GM20431 (cell line): ENCODE measurements around the gene ABHD16A.
"Not testable (repeated sequence)": the region's sequence is repeated elsewhere in the genome, so short reads cannot be mapped to it uniquely, and the experiment has no call there.

Source experiments
- in situ Hi-C: fragments of 300-500 bp; cut with MseI, MboI; formaldehyde crosslinking; loops from one replicate; pipeline ENCODE4 v1.15.0; 2020; ENCODE audit warnings: low sequenced_read_pairs; ENCODE audit not compliant: unreplicated experiment

Gene ABHD16A

GRCh38 chr6:31717499-31718222, 14.5 kb upstream of the ABHD16A start:
- in situ Hi-C loops = no loop called here

DNA sequence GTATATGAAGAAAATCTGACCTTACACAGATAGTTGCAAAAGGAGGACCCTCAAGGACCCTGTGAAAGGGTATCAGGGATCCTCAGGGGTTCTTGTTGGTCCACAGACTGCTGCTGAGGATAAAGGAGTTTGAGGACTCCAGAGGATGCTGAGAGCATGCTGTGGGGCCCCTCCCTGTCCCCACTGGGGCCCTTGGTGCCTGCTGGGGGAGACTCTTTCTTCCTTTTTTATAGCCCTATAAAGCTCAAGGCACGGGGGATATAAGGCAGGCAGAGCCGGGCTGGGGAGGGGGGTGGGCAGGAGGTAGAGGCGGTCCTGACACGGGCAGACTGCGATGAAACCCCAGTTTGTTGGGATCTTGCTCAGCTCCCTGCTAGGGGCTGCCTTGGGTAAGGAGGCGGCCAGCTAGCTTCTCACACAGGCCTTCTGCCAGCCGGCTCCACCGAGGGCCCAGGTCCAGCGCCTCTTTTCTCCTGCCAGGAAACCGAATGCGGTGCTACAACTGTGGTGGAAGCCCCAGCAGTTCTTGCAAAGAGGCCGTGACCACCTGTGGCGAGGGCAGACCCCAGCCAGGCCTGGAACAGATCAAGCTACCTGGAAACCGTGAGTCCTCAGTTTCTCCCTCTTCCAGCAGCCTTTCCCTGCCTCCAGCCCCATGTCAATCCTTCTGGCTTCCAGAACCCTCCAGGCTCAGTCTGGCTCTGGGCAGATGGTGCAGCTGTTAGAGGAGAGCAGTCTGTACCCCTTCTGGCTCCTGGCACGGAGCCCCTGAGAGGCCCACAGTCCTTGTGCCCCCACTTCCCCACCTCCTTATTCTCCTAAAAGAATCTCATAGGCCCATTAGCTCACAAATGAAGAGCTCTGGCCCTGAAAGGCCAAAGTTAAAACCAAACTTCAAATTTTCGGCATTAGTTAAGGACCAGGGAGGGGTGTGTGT, 12.2 kb upstream of the ABHD16A start, which contains the start of gene LY6G6D:
TSS of gene LY6G6D (plus strand) at position 327 of the 937 bp plus-strand sequence. CDS start at position 335, 8 bp downstream.
- in situ Hi-C loops = no loop called here

GRCh38 chr6:31713991-31714684, 11.0 kb upstream of the ABHD16A start:
- in situ Hi-C loops = no loop called here

GRCh38 chr6:31713465-31713864, 10.3 kb upstream of the ABHD16A start:
- in situ Hi-C loops = no loop called here

GRCh38 chr6:31712296-31712695, 9.2 kb upstream of the ABHD16A start:
- in situ Hi-C loops = no loop called here

DNA sequence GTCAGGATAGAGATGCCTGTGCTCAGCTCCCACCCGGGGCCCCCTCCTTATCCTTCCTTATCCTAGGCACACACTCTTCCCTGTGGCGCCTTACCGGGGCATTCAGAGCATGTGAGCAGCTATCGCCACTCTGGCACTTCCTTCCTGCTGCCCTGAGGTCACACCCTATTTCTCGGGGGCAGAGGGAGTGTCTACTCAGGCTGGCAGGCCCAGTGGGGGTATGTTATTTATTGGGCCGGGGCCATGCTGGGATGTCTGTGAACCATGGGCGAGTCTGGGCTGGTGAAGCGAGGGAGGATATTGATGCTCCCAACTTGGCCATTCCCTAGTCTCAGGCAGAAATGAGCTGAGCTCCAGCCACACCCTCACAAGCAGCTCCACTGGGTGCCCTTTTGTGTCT, 8.1 kb upstream of the ABHD16A start:
- in situ Hi-C loops = no loop called here

GRCh38 chr6:31710523-31711219, 7.5 kb upstream of the ABHD16A start:
- in situ Hi-C loops = no loop called here

- in situ Hi-C loops = not testable (repeated sequence)
These were observed 6.0 kb upstream of the ABHD16A start for GRCh38 chr6:31709157-31709556.

DNA sequence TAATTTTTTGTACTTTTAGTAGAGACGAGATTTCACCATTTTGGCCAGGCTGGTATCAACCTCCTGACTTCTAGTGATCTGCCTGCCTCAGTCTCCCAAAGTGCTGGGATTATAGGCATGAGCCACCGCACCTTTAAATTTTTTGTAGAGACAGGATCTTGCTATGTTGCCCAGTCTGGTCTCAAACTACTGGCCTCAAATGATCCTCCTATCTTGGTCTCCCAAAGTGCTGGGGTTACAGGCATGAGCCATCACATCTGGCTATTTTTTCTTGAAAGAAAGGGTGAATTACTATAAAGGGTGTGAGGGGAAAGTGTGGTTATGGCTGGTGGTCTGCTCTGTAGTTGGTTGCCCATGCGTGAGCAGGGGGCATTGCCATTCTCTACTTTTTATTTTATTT, 5.1 kb upstream of the ABHD16A start:
- in situ Hi-C loops = no loop called here

GRCh38 chr6:31707701-31708100, 4.6 kb upstream of the ABHD16A start:
- in situ Hi-C loops = no loop called here

DNA sequence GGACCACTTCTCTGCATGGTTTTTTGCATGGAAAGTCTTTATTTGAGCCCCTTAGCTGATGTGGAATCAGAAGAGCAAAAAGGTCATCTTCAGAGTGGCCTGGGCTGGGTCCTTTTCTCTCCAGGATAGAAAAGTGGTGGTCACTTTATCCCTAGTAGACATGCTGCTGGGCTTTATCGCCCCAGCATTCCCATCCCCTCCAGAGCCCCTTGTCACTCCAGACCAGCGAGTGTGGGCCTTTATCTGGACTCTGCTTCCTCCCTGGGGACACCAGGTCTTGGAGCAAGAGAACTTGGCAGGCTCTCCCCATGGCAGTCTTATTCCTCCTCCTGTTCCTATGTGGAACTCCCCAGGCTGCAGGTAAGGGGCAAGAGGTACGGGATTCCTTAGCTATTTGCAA, 3.5 kb upstream of the ABHD16A start, which contains the start of gene LY6G6F:
TSS of gene LY6G6F (plus strand) at position 268 of the 400 bp plus-strand sequence. CDS start at position 309, 41 bp downstream.
- in situ Hi-C loops = no loop called here

GRCh38 chr6:31705931-31706330, 2.8 kb upstream of the ABHD16A start:
- in situ Hi-C loops = no loop called here

GRCh38 chr6:31702405-31702818, 712 bp downstream of the ABHD16A start:
- in situ Hi-C loops = no loop called here

- in situ Hi-C loops = no loop called here
These were observed 1.3 kb downstream of the ABHD16A start for GRCh38 chr6:31701666-31702404.

DNA sequence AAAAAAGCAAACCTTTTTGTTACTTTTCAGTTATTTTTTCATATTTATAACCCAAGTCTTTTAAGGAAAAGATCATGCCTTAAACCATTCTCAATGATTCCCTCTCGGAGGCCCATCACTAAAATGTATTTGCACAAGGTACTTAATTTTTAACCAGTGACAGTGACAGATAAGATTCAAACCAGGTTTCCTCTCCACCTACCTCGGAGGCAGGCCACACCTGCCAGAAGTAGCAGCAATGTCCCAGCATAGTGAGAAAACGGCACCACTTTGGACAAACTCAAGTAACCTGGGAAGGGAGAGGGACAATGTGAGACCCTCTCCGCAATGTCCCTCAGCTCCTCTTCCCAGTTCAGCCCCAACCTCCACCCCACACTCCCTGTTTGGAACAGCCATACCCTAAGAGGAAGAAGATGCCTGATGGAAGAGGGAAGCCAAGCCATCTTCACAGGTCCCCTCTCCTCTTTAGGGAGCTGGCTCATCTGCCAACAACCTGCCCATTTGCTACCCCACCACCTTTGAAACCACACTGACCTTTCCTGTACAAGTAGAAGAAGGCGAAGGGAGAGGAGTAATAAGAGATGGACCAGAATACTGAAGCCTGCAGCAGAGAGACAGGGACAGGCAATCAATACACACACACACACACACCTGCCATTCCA, 2.3 kb downstream of the ABHD16A start:
- in situ Hi-C loops = no loop called here

- in situ Hi-C loops = no loop called here
These were observed 5.6 kb downstream of the ABHD16A start for GRCh38 chr6:31697555-31697954.

DNA sequence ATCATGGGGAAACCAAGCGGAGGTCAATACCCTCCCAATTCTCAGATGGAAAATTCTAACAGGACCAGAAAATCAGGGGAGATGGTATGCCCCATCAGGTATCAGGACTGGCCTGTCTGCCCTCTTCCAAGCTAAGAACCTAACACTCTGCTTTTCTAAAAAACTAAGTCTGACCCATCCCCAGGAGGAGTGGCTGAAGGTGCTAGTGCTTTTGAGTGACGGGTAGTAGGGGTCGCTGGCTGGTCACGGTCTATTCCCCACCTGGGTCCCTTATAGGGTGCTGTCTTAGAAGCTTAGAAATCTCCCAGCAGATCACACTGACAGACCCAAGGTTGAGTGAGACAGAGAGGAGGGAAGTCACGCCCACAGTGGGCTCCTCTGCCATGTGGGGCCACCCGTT, 9.6 kb downstream of the ABHD16A start:
- in situ Hi-C loops = no loop called here

GRCh38 chr6:31692886-31693285, 10.2 kb downstream of the ABHD16A start:
- in situ Hi-C loops = no loop called here

- in situ Hi-C loops = no loop called here
These were observed 10.8 kb downstream of the ABHD16A start for GRCh38 chr6:31692353-31692752.
